HepG2 (cell line): ENCODE measurements around the gene PLD6. TPM values are rescaled to one million over a fixed set of nuclear protein-coding genes. Genes with fewer than 3 reads are reported as not detected.

ENCODE experiments used
- ATAC-seq: fragments of 200-7000 bp; cut with Tn5 transposase; 3 replicates; pipeline ENCODE4 v1.9.1; 2020; ENCODE audit warnings: mild to moderate bottlenecking, moderate library complexity
- BruUV-seq: library from RNA; stranded (reverse); fragments of 400-500 nt; replicated peaks from 2 replicates; lab custom pipeline; 2021; lab: Mats Ljungman, UMichigan
- CTCF ChIA-PET: fragments of 300-600 bp; formaldehyde crosslinking; extraction: SDS; loops from one replicate; lab custom pipeline; 2021; ENCODE audit warnings: low total read pairs, inconsistent platforms, low intra/inter-chr PET ratio; lab: Yijun Ruan, JAX
- POLR2A ChIA-PET: fragments of 350-600 bp; sonication (Branson Sonifier 250); formaldehyde crosslinking; loops from one replicate; lab custom pipeline; 2020; ENCODE audit warnings: antibody characterized with exemption, inconsistent platforms; lab: Yijun Ruan, JAX
- DNase-seq: peaks from one replicate; pipeline ENCODE4 v3.0.0-alpha.2; 2015; ENCODE audit warnings: low spot score
- FAIRE-seq: peaks from 3 replicates; lab custom pipeline; 2011; peaks lifted over from hg19 to GRCh38; lab: Jason Lieb, UNC
- H2AFZ ChIP-seq: one replicate; pipeline ENCODE4 v1.6.1; 2011; ENCODE audit warnings: low read length, inconsistent platforms
- H3K27ac ChIP-seq: fragments of 300-600 bp; 3 replicates; pipeline ENCODE4 v1.8.0; 2011; ENCODE audit warnings: mixed run types, mild to moderate bottlenecking, mixed read lengths, low read length, inconsistent platforms; ENCODE audit not compliant: insufficient read depth; ENCODE audit errors: extremely low read length
- H3K27me3 ChIP-seq, 2 experiments: fragments of 200-600 bp in 1 of 2; 2 replicates in 1 of 2; 3 replicates in 1 of 2; pipeline versions ENCODE4 v1.6.0 to v1.8.0; 2011; ENCODE audit warnings: low read length in 2 of 2, mild to moderate bottlenecking in 2 of 2, moderate library complexity in 2 of 2, inconsistent platforms in 1 of 2; ENCODE audit not compliant: insufficient read depth in 2 of 2, control insufficient read depth in 1 of 2
- H3K36me3 ChIP-seq, 2 experiments: fragments of 200-600 bp in 1 of 2; replicated peaks in 1 of 2; 2 replicates in 1 of 2; 3 replicates in 1 of 2; pipeline versions ENCODE4 v1.5.1 to v1.8.0; 2011; ENCODE audit warnings: low read length in 2 of 2, inconsistent platforms in 1 of 2; ENCODE audit not compliant: insufficient read depth in 2 of 2, control insufficient read depth in 1 of 2
- H3K4me1 ChIP-seq: 2 replicates; pipeline ENCODE4 v1.5.1; 2012; ENCODE audit warnings: low read length, inconsistent platforms; ENCODE audit not compliant: insufficient read depth
- H3K4me2 ChIP-seq: 2 replicates; pipeline ENCODE4 v1.6.0; 2011; ENCODE audit warnings: low read depth, low read length, inconsistent platforms
- H3K4me3 ChIP-seq, 3 experiments: fragments of 200-600 bp in 1 of 3; sonication (generic), shearing (Covaris generic) in 1 of 3; replicated peaks in 1 of 3; 2 replicates each; pipeline ENCODE4 v1.5.1; 2011 to 2016; ENCODE audit warnings: low read length in 3 of 3, inconsistent platforms in 2 of 3, low read depth in 2 of 3, mild to moderate bottlenecking in 2 of 3, control low read depth in 1 of 3, mixed read lengths in 1 of 3; ENCODE audit not compliant: insufficient read depth in 1 of 3
- H3K79me2 ChIP-seq: one replicate; pipeline ENCODE4 v1.6.1; 2011; ENCODE audit warnings: low read length, inconsistent platforms; ENCODE audit not compliant: insufficient read depth
- H3K9ac ChIP-seq: 2 replicates; pipeline ENCODE4 v1.6.0; 2011; ENCODE audit warnings: mild to moderate bottlenecking, low read depth, low read length, inconsistent platforms; ENCODE audit not compliant: insufficient read depth
- H3K9me3 ChIP-seq: 2 replicates; pipeline ENCODE4 v1.5.1; 2012; ENCODE audit warnings: mild to moderate bottlenecking, low read length
- H4K20me1 ChIP-seq: 2 replicates; pipeline ENCODE4 v1.6.0; 2011; ENCODE audit warnings: inconsistent platforms, mild to moderate bottlenecking, low read length, moderate library complexity; ENCODE audit not compliant: insufficient read depth
- BHLHE40 ChIP-seq: IDR thresholded peaks from 2 replicates; pipeline ENCODE4 v1.6.1; 2011; ENCODE audit warnings: low read length, improper control_type of control experiment
- EEA1 ChIP-seq: sonication (generic); formaldehyde crosslinking; IDR thresholded peaks from 2 replicates; pipeline ENCODE4 v1.5.1; 2020; ENCODE audit warnings: mild to moderate bottlenecking, missing genetic modification reagents, borderline replicate concordance
- FOXC1 ChIP-seq: sonication (generic); formaldehyde crosslinking; IDR thresholded peaks from 2 replicates; pipeline ENCODE4 v1.8.0; 2022; ENCODE audit warnings: mild to moderate bottlenecking, missing genetic modification reagents, borderline replicate concordance
- LCORL ChIP-seq, 2 experiments: fragments of 450-650 bp in 1 of 2; sonication (generic) in 1 of 2; formaldehyde crosslinking in 1 of 2; IDR thresholded peaks; 2 replicates each; pipeline versions ENCODE4 v1.5.0 to v1.6.1; 2017 to 2020; ENCODE audit warnings: antibody characterized with exemption in 1 of 2, missing genetic modification reagents in 1 of 2
- MTF2 ChIP-seq: sonication (generic); formaldehyde crosslinking; IDR thresholded peaks from 2 replicates; pipeline ENCODE4 v1.5.0; 2020; ENCODE audit warnings: missing genetic modification reagents, borderline replicate concordance
- NONO ChIP-seq, 2 experiments: fragments of 450-650 bp in 1 of 2; sonication (generic) in 1 of 2; formaldehyde crosslinking in 1 of 2; IDR thresholded peaks in 1 of 2; conservative IDR thresholded peaks in 1 of 2; 2 replicates each; pipeline versions ENCODE4 v1.6.1 to v1.8.0; 2017 to 2022; ENCODE audit warnings: mild to moderate bottlenecking in 1 of 2, missing genetic modification reagents in 1 of 2, moderate library complexity in 1 of 2
- RFX3 ChIP-seq: IDR thresholded peaks from 2 replicates; pipeline ENCODE4 v1.6.1; 2016; ENCODE audit warnings: missing biosample characterization, missing genetic modification reagents
- SRSF4 ChIP-seq: fragments of 200-400 bp; formaldehyde crosslinking; IDR thresholded peaks from one replicate; pipeline ENCODE4 v1.6.1; 2018; ENCODE audit warnings: mild to moderate bottlenecking, low read depth, low read length, moderate library complexity; ENCODE audit not compliant: poor library complexity, severe bottlenecking
- TBL1XR1 ChIP-seq: fragments of 150-350 bp; IDR thresholded peaks from 2 replicates; pipeline ENCODE4 v1.6.1; 2014; ENCODE audit warnings: borderline replicate concordance, low read length; ENCODE audit not compliant: partially characterized antibody
- ZNF775 ChIP-seq: sonication (generic); formaldehyde crosslinking; IDR thresholded peaks from 2 replicates; pipeline ENCODE4 v1.4.0; 2020; ENCODE audit warnings: missing genetic modification reagents, mild to moderate bottlenecking, moderate library complexity, borderline replicate concordance
- WGBS: methylation state at CpG from one replicate; pipeline ENCODE4 v1.1.6; 2017; ENCODE audit warnings: low lambda C conversion rate; 5-methylcytosine and 5-hydroxymethylcytosine counted together
- in situ Hi-C: cut with HindIII; loops from 2 replicates; pipeline ENCODE4 v1.10.0; 2017; ENCODE audit warnings: low pct_unique_long_range_greater_than_20kb; ENCODE audit not compliant: extremely low pct_ligation_motif_present
- intact Hi-C: fragments of 100-400 bp; cut with micrococcal nuclease; formaldehyde crosslinking; loops from one replicate; pipeline ENCODE4 v1.10.0; 2022; ENCODE audit not compliant: unreplicated experiment
- polyA plus RNA-seq, 8 experiments: library from polyadenylated mRNA; depleted of rRNA in 3 of 8; stranded (reverse) in 7 of 8; unstranded in 1 of 8; fragments of >200 nt; fragmentation: Illumina TruSeq in 4 of 8; extraction: Trizol in 4 of 8; gene quantifications; 2 replicates each; pipeline versions ENCODE4 v1.2.1 to v1.2.3, GENCODE V29; 2011 to 2016; ENCODE audit warnings: low read depth in 4 of 8, missing spikeins in 1 of 8, mixed read lengths in 1 of 8; ENCODE audit not compliant: insufficient read depth in 1 of 8
- total RNA-seq, 5 experiments: library from RNA; depleted of rRNA; stranded (reverse); fragments of >200 nt; fragmentation: Illumina TruSeq; extraction: Trizol; gene quantifications; 2 replicates each; pipeline ENCODE4 v1.2.3, GENCODE V29; 2016; ENCODE audit warnings: low read depth in 1 of 5
- TF ChIP-seq, protein P1 (sequence below): sonication (generic); formaldehyde crosslinking; IDR thresholded peaks from 2 replicates; pipeline ENCODE4 v1.5.1; 2020; ENCODE audit warnings: mild to moderate bottlenecking, moderate library complexity, missing genetic modification reagents
- TF ChIP-seq, protein P2 (sequence below): sonication (generic); formaldehyde crosslinking; IDR thresholded peaks from 2 replicates; pipeline ENCODE4 v1.4.0; 2020; ENCODE audit warnings: missing genetic modification reagents
- TF ChIP-seq, protein P3 (sequence below): fragments of 450-650 bp; IDR thresholded peaks from 2 replicates; pipeline ENCODE4 v1.6.1; 2016

The PLD6 gene
- total and polyA plus RNA-seq, 2 of the 13 experiments (the other 11 are each of a cell fraction or from before 2014, with no cell fraction given) = 5.2 to 11.4 TPM

DNA sequence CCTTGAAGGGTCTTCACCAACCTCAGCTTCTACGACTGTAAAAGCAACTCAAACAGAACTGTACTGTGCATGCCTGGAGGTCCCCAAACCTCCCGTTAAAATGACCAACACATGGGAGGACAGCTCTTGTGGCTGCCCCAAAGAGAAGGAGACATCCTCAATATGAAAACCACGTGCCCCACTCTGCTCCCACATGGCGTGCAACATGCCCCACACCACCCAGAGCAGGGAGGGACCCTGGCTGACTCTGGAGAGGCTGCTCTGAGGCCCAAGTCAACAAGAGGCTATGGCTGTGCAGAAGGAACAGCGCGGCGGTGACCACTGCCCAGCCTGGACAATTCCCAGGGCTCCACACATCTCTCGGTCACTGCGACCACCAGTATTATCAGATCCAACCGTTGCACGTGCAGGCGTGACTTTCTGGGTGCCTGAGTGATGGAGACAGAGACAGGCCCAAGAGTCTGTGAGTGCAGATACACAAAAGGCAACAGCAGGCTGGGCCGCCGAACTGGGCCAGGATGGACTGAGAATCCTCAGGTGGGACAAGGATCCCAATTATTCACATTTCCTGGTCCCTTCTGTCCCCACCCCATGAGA is 1.4 kb downstream of the PLD6 start:
- BruUV-seq = no TSS peak
- Histone ChIP-seq H3K27ac (no peak overlapping the region), H2AFZ (no peak overlapping the region), H3K4me3 (peak overlapping the region; percentile 75 to 85 (median 80)), H3K79me2 (peaks cover 23% of the 10 kb centered on the region), H3K27me3 (no peaks in the 10 kb centered on the region; a peak in 1 of 5 replicates), H3K36me3 (peaks cover 13 to 22% of the 10 kb centered on the region in 2 experiments; a peak in 4 of 5 replicates), H3K4me2 (peak overlapping the region; percentile 98), H3K4me1 (peaks cover 38% of the 10 kb centered on the region), H3K9me3 (no peaks in the 10 kb centered on the region)
- CTCF ChIA-PET = no interaction called here
- 33% methylated on average over 6 of the region's 14 CpGs for WGBS
- FAIRE-seq (no peak), DNase-seq (no peak), ATAC-seq (no peak)
- intact Hi-C loops = loop anchor here (10.0 kb wide), 1 partner anchor 110 kb away; no protein-coding TSS in a partner anchor
- TF ChIP-seq, protein P1, sequence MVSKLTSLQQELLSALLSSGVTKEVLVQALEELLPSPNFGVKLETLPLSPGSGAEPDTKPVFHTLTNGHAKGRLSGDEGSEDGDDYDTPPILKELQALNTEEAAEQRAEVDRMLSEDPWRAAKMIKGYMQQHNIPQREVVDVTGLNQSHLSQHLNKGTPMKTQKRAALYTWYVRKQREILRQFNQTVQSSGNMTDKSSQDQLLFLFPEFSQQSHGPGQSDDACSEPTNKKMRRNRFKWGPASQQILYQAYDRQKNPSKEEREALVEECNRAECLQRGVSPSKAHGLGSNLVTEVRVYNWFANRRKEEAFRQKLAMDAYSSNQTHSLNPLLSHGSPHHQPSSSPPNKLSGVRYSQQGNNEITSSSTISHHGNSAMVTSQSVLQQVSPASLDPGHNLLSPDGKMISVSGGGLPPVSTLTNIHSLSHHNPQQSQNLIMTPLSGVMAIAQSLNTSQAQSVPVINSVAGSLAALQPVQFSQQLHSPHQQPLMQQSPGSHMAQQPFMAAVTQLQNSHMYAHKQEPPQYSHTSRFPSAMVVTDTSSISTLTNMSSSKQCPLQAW = no peak
- TF ChIP-seq FOXC1 (CRISPR knock-in tag) (0 out of 2 replicates have a peak, but pooled peaks have one; percentile 21), MTF2 (CRISPR knock-in tag) (0 out of 2 replicates have a peak, but pooled peaks have one; percentile 8), SRSF4 (no peak), BHLHE40 (0 out of 2 replicates have a peak, but pooled peaks have one; percentile 8), ZNF775 (CRISPR knock-in tag) (no peak), TBL1XR1 (no peak), NONO (IDR thresholded peaks at IDR 0.05) (no peak), NONO (CRISPR knock-in tag; conservative IDR thresholded peaks at IDR 0.05) (no peak), RFX3 (CRISPR knock-in tag) (no peak), LCORL (IDR thresholded peaks at IDR 0.05) (no peak), LCORL (CRISPR knock-in tag; IDR thresholded peaks at IDR 0.05) (0 out of 2 replicates have a peak, but pooled peaks have one; percentile 14), EEA1 (0 out of 2 replicates have a peak, but pooled peaks have one; percentile 6)
- TF ChIP-seq, protein P2, sequence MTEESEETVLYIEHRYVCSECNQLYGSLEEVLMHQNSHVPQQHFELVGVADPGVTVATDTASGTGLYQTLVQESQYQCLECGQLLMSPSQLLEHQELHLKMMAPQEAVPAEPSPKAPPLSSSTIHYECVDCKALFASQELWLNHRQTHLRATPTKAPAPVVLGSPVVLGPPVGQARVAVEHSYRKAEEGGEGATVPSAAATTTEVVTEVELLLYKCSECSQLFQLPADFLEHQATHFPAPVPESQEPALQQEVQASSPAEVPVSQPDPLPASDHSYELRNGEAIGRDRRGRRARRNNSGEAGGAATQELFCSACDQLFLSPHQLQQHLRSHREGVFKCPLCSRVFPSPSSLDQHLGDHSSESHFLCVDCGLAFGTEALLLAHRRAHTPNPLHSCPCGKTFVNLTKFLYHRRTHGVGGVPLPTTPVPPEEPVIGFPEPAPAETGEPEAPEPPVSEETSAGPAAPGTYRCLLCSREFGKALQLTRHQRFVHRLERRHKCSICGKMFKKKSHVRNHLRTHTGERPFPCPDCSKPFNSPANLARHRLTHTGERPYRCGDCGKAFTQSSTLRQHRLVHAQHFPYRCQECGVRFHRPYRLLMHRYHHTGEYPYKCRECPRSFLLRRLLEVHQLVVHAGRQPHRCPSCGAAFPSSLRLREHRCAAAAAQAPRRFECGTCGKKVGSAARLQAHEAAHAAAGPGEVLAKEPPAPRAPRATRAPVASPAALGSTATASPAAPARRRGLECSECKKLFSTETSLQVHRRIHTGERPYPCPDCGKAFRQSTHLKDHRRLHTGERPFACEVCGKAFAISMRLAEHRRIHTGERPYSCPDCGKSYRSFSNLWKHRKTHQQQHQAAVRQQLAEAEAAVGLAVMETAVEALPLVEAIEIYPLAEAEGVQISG = no peak
- TF ChIP-seq, protein P3, sequence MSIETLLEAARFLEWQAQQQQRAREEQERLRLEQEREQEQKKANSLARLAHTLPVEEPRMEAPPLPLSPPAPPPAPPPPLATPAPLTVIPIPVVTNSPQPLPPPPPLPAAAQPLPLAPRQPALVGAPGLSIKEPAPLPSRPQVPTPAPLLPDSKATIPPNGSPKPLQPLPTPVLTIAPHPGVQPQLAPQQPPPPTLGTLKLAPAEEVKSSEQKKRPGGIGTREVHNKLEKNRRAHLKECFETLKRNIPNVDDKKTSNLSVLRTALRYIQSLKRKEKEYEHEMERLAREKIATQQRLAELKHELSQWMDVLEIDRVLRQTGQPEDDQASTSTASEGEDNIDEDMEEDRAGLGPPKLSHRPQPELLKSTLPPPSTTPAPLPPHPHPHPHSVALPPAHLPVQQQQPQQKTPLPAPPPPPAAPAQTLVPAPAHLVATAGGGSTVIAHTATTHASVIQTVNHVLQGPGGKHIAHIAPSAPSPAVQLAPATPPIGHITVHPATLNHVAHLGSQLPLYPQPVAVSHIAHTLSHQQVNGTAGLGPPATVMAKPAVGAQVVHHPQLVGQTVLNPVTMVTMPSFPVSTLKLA = peak; percentile 88
- TF ChIP-seq, all 625 proteins: peak for 6
- in situ Hi-C loops = no loop called here
- Histone ChIP-seq H4K20me1 (no peaks in the 10 kb centered on the region), H3K9ac (peak overlapping the region; percentile 88)
- POLR2A ChIA-PET = no interaction called here
